ENCODE measurements around the gene HIVEP3. TPM values are rescaled to one million over a fixed set of nuclear protein-coding genes. Genes with fewer than 3 reads are reported as not detected.
A peak's percentile ranks its signal among the peaks of the same experiment; 100 is the strongest.
"Not testable (repeated sequence)": the region's sequence is repeated elsewhere in the genome, so short reads cannot be mapped to it uniquely, and the experiment has no call there.

HIVEP3 gene
- polyA plus RNA-seq, 10 donors, result 1.9 to 3.8 (median 2.7) TPM

GRCh38 chr1:41713557-41714327 is 205.0 kb downstream of the HIVEP3 start:
- DNase-seq, result peak in 2 of 3 donors; percentile 59 to 82

DNA sequence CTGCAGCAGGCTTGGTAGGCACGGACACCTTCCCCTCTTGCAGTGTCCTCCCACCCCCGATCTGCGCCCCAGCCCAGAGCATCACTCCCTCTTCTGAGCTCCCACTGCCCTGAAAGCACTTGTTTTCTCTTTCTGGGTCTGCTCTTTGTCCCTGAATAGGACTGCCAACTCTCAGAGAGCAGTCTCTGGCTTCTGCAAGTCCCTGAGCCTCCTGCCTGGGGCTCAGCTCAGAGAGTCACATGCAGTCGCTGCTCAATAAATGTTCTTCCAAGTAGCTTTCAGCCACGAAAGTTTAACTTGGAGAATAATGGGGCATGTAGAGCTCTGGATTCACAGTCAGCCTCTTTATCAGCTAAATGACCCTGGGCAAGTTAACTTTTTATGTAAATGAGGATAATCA is 205.6 kb downstream of the HIVEP3 start:
- peak in 1 of 3 donors; percentile 42 for DNase-seq

DNA sequence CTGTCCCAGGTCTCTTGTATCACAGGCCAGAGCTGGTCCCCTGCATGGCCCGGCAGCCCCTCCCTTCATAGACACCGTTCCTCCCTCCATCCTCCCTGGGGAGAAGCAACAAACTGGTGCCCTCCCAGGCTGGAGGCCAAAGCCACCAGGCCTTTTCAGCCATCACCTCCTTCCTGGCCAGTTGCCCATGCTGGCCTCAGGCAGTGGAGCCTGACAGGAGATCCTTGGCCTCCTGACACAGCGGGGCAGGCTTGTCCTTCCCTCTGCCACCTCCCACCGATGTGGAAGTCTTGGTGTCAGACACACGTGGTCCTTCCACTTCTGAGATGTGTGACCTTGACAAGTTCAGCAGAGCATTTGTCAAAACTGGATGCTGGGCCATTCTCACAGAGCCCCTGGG is 206.0 kb downstream of the HIVEP3 start:
- no peak for DNase-seq

GRCh38 chr1:41712081-41712480 is 206.6 kb downstream of the HIVEP3 start:
- DNase-seq, result no peak

GRCh38 chr1:41711581-41711980 is 207.1 kb downstream of the HIVEP3 start:
- no peak for DNase-seq

- no peak for DNase-seq
These were observed 207.7 kb downstream of the HIVEP3 start for GRCh38 chr1:41710980-41711379.

DNA sequence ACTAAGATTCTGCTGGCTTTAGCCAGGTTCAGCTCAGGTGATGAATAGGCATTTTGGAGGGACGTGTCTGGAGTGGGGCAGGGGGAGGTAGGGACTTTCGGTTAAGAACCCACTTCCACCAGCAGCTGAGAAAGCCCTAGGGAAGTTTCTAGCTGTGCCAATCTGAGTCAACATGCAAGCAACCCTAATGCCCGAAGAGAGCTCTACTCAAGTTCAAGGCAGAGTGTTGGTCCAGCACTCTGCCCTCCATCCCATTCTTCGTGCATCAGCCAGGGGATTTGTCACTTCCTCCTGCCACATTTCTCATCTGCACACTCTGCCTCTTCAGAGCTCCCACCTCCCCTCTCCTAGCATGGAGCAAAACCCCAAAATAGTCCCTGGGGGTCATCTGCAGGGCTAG is 208.8 kb downstream of the HIVEP3 start:
- no peak for DNase-seq

DNA sequence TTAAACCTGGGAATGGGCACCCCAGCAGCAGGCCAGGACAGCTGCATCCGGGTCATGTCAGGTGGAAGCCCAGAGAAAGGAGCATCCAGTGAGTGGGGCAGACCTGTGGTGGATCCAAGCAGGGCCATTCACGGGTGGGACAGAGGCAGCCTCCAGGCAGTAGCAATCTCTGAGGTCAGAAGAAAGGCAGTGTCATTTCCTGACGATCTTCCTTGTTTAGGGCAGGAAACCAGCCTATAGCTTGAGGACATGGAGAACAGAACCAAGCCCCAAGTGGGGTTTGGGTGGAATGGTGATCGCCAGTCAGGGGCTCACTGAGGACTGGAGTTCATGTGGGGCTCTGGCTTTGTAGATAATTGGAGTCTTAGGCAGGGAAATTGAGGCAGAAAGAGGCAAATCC is 209.4 kb downstream of the HIVEP3 start:
- DNase-seq, result no peak

DNA sequence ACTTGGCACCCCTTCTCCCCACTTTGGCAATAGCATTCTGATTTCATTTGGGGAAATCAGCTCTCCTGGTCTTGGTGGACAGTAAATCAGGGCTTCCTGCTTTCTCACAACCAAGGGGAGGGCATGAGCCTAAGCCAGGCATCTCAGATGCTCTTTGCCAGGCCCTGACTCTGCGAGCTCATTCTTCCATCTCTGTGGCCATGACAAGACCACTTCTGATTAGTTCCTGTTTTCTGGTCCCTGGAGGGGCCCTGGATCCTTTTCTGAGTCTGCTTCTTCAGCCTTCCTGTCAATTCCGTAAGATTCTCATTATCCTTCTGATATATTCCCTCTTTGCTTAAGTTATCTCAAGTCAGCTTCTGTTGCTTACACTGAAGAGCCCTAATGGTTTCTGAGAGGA is 210.4 kb downstream of the HIVEP3 start:
- DNase-seq, result no peak

DNA sequence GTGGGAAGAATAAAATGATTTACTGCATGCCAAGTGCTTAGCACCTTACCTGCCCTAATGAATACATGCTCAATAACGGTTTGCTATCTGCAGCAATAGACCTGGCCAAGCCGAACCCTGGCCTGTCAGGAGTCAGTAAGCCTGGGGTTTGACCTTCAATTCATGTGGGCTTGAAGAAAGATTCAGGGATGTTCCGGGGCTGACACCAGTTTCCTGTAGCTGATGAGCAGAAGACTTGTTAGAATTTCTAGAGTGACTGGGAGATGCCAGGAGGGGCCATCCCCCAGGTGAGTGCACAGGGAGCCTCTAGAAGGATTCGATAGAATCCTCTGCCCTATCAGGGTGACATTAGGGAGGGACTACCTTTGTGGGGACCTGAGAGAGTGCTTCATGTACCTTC is 210.9 kb downstream of the HIVEP3 start:
- no peak for DNase-seq

GRCh38 chr1:41705798-41706197 is 212.9 kb downstream of the HIVEP3 start:
- no peak for DNase-seq

DNA sequence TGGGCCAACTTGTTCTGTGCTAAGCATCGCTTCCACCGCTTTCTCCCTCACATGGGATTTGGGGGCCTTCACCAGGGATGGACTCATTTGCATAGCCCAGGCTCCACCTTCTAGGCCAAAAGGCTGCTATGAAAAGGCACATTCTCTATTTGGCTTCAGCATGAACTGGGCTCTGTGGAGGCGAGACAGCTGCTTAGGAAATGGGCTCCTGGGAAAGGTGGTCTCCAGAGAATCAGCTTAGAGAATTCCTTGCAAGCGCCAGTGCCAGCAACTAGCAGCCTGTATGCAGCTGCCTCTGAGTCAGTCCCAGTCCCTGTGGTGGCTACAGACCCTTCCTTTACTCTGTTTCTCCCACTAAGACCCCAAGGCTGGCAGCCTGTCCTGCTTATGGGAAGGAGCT is 214.5 kb downstream of the HIVEP3 start:
- no peak for DNase-seq

DNA sequence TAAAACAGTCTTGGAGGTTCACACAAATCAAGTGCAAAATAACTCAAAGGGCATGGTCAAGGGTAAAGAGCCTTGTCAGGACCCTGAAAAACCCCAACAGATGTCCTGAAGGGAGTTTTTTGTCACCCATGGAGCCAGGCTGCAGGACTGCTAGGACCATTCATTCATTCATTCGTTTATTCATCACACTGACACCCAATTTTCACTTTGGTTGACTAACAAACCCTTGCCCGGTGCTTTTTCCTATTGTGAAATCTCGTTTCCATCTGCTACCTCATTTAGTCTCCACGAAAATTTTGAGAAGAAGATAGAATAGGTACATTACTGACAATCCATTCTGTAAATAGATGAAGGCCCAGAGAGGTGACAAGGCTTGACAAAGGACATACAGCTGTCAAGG is 216.0 kb downstream of the HIVEP3 start:
- DNase-seq, result no peak

- no peak for DNase-seq
These were observed 217.7 kb downstream of the HIVEP3 start for GRCh38 chr1:41700986-41701535.

DNA sequence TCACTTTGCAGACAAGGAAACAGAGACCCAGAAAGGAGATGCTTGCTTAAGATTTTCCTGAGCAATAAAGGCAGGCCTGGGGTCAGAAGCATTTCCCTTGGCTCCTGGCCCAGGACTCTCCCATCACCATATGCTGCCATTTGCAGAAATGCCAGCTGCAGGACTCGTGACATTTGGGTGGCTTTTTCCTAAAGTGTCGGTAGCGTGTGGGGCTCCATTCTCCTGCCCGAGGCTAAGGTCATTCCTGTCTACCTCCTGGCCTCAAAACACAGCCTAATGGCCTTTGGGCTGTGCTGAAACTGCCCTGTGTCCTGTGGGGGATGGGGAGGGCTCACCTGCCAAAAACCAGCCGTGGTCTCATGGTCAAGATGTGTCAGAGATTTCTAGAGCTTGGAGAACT is 218.1 kb downstream of the HIVEP3 start:
- no peak for DNase-seq

DNA sequence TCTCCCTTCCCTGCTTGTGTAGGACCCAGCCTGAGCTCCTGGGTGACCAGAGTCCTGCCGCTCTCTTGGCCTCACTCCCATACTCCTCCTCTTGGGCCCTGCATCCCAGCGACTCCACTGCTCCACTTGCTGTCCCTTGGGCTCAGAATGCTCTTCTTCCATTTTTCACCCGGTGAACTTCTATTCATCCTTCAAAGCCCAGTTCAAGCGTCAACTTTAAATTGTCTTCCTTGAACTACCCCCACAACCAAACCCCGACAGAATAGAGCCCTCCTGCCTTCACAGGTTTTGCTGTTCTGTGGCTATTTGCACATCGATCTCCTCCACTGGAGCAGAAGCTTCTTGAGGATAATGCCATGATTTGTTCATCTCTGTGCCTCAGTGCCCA is 218.9 kb downstream of the HIVEP3 start:
- no peak for DNase-seq

DNA sequence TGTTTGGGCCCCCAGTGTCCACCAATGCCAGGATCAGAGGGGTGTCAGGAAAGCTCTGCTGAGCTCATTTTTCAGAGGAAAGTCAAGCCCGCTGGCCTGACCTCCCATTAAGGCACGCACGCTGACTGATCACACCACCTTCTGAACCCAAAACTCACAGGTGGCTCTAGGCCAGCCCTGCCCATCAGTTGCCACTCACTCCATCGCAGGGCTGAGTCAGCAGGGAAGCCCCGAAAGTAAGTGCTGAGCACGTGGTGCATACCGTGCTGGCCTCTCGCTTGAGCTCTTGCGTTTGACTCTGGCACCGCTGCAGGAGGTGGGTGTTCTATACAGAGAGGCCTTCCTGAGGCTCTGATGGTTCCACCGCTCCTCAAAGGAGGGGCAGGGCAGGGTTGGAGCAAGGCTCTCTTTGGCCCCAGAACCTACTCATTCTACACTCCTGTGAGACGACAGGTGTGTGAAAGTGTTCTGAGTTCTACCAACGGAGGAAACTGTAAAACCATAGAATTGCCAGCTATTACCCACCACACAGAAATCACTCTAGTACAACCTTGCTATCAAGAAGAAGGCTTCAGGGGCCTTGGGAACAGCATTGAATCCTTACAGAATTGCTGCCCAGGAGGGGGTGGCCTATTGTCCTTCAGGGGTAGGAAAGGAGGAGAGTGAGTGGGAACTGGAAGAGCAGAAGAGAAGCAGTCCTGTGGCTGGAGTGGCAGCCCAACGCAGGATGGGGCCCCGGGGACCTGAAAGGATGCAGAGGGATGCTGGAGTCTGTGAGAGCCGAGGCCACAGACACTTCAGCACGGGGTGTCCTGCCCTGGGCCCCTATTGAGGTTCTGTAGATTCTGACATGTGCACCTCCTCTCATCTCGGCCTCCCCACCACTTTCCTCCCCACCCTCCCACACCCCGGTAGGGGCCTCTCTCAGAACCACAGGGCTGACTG is 219.5 kb downstream of the HIVEP3 start:
- no peak for DNase-seq

- peak in 2 of 3 donors; percentile 43 to 61 for DNase-seq
These were observed 222.3 kb downstream of the HIVEP3 start for GRCh38 chr1:41696381-41696780.

- peak in 1 of 3 donors; percentile 37 for DNase-seq
These were observed 223.5 kb downstream of the HIVEP3 start for GRCh38 chr1:41695118-41695745.

DNA sequence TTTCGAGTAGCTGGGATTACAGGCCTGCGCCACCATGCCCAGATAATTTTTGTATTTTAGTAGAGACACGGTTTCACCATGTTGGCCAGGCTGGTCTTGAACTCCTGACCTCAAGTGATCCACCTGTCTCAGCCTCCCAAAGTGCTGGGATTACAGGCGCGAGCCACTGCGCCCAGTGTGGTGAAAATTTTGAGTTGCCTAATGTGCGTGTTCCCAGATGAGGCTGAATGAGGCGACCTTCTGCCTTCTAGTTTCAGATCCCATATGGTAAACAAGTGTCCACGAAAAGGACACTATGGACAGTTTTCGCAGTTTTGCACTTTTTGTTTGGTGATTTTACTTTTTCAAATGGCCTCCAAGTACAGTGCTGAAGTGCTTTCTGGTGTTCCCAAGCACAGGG is 226.8 kb downstream of the HIVEP3 start:
- DNase-seq, result not testable (repeated sequence)

DNA sequence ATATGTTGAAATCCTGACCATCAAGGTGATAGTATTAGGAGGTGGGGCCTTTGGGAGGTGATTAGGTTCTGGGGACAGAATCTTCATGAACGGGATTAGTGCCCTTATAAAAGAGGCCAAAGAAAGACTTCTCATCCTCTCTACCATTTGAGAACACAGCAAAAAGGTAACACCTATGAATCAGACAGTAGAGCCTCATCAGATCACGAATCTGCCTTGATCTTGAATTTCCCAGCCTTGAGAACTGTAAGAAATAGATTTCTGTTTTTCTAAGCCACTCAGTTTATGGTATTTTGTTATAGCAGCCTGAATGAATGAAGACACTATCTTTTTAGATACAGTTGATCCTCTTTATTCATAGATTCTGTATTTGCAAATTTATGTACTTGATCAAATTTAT is 227.3 kb downstream of the HIVEP3 start:
- no peak for DNase-seq

DNA sequence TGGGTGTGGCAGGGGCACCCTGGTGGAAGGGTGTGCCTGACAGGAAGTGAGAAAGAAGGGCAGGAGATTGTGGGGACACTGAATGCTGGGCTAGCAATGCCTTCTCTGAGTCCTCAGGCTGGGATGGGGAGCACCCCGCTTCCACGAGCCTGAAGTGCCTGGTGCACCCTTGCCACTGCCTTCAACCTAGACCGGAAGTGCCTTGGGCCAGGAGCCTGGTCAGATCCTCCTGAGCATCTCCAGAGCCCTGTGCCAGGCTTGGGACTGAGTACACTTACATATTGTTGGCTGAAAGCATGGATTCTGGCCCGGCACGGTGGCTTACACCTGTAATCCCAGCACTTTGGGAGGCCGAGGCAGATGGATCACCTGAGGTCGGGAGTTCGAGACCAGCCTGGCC is 228.4 kb downstream of the HIVEP3 start:
- no peak for DNase-seq

Data from muscle of back (tissue), 11 donors.